GM15510 (cell line): ENCODE data around the gene ITPR2.

Experiments
- POLR2A ChIP-seq: IDR thresholded peaks from 3 replicates; pipeline ENCODE4 v1.6.1; 2011; ENCODE audit warnings: borderline replicate concordance; ENCODE audit not compliant: insufficient read length; ENCODE audit errors: extremely low read depth

ITPR2 gene

GRCh38 chr12:26668847-26669246 lies 164.1 kb downstream of the ITPR2 start:
- no peak for TF ChIP-seq POLR2A

- no peak for TF ChIP-seq POLR2A
Observed at GRCh38 chr12:26668230-26668629, 164.8 kb downstream of the ITPR2 start.

GRCh38 chr12:26666286-26666685 lies 166.7 kb downstream of the ITPR2 start:
- no peak for TF ChIP-seq POLR2A

GRCh38 chr12:26661399-26661798 lies 171.6 kb downstream of the ITPR2 start:
- no peak for TF ChIP-seq POLR2A

GRCh38 chr12:26659930-26660329 lies 173.1 kb downstream of the ITPR2 start:
- TF ChIP-seq POLR2A: no peak

GRCh38 chr12:26658991-26659390 lies 174.0 kb downstream of the ITPR2 start:
- no peak for TF ChIP-seq POLR2A

- TF ChIP-seq POLR2A: no peak
Observed at GRCh38 chr12:26654623-26655022, 178.4 kb downstream of the ITPR2 start.

GRCh38 chr12:26651566-26652188 lies 181.3 kb downstream of the ITPR2 start:
- TF ChIP-seq POLR2A: no peak

- no peak for TF ChIP-seq POLR2A
Observed at GRCh38 chr12:26651036-26651435, 182.0 kb downstream of the ITPR2 start.

- no peak for TF ChIP-seq POLR2A
Observed at GRCh38 chr12:26648999-26649398, 184.0 kb downstream of the ITPR2 start.

- no peak for TF ChIP-seq POLR2A
Observed at GRCh38 chr12:26648584-26648983, 184.4 kb downstream of the ITPR2 start.

- no peak for TF ChIP-seq POLR2A
Observed at GRCh38 chr12:26648066-26648465, 184.9 kb downstream of the ITPR2 start.

- TF ChIP-seq POLR2A: no peak
Observed at GRCh38 chr12:26647088-26647487, 185.9 kb downstream of the ITPR2 start.

GRCh38 chr12:26646571-26646970 lies 186.4 kb downstream of the ITPR2 start:
- no peak for TF ChIP-seq POLR2A

- TF ChIP-seq POLR2A: no peak
Observed at GRCh38 chr12:26643532-26644315, 189.3 kb downstream of the ITPR2 start.

- TF ChIP-seq POLR2A: no peak
Observed at GRCh38 chr12:26642361-26642760, 190.6 kb downstream of the ITPR2 start.
